ENCODE results near the gene ETV2. TPM values are rescaled to one million over a fixed set of nuclear protein-coding genes. Genes with fewer than 3 reads are reported as not detected.

ETV2 gene
- total and polyA plus RNA-seq, 2 of the 4 experiments (the other 2 are of a cell fraction) = 1.2 TPM; not detected in 1

DNA sequence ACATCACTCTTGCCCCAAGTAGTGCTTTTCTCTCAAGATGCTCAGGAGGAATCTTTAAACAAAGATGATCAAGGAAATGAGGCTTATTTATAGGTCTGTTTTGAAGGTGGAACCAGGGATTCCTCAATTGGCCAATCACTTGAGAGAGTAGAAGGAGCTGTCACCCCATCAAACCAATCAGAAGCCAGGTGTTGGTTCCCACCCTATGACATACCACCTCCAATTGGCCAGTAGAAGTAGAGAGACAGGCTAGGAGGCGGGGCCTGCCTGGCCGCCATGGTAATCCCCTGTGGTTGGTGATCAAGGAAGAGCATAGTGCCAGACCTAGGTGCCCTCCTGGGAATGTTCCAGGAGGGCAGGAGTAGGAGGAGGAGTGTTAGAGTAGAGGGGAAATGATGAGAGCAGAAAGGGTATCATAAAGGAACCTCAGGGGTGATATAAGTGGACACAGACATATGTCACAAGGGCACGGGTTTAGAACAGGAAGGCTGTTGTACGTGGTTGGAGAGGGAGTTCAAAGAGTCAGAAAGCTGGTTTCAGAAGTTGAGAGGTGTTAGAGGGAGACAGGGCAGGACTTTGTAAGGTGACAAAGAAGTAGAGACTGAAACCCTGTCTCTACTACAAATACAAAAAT is 45.1 kb upstream of the ETV2 start:
- Histone ChIP-seq H3K27me3 (ENCODE audit: control insufficient read depth, insufficient read depth, low read length) (0 out of 2 replicates have a peak, but pooled peaks cover 2% of the 10 kb centered on the region), H2AFZ (replicated peaks; ENCODE audit: low read length, poor library complexity) (no peak overlapping the region), H3K9me1 (ENCODE audit: insufficient read depth, low read length) (no peaks in the 10 kb centered on the region), H3K9me3 (ENCODE audit: control insufficient read depth, insufficient read depth, low read length) (no peaks in the 10 kb centered on the region), H3K27ac (ENCODE audit: insufficient read depth, low read length) (no peak overlapping the region), H3K18ac (ENCODE audit: low read depth, low read length) (no peak overlapping the region), H2BK5ac (ENCODE audit: low read depth, low read length, poor library complexity, severe bottlenecking) (no peak overlapping the region), H3K56ac (ENCODE audit: extremely low read depth, insufficient read depth, low read length) (no peak overlapping the region), H4K5ac (ENCODE audit: low read depth, low read length) (no peak overlapping the region), H3K23ac (ENCODE audit: low read depth, low read length) (no peak overlapping the region), H3K14ac (replicated peaks; ENCODE audit: low read depth, low read length) (no peak overlapping the region), H2AK9ac (replicated peaks; ENCODE audit: low read depth, low read length, poor library complexity) (no peak overlapping the region), H4K8ac (ENCODE audit: low read depth in 2 of 2, low read length in 2 of 2) (no peak overlapping the region), H3K9ac (ENCODE audit: low read depth, low read length) (no peak overlapping the region), H2BK15ac (ENCODE audit: low read depth, low read length) (no peak overlapping the region), H4K91ac (ENCODE audit: insufficient read depth, low read depth, low read length) (no peak overlapping the region), H3K79me1 (ENCODE audit: low read depth in 1 of 2, low read length in 2 of 2) (no peaks in the 10 kb centered on the region), H2BK120ac (ENCODE audit: low read depth, low read length) (no peak overlapping the region), H2AK5ac (ENCODE audit: low read depth, low read length) (no peak overlapping the region), H3K4ac (ENCODE audit: low read depth, low read length) (no peak overlapping the region), H3K36me3 (ENCODE audit: control insufficient read depth, insufficient read depth, low read length) (no peaks in the 10 kb centered on the region), H4K20me1 (ENCODE audit: insufficient read depth, low read length) (no peaks in the 10 kb centered on the region), H3K4me1 (ENCODE audit: control insufficient read depth, insufficient read depth, low read length) (no peaks in the 10 kb centered on the region), H3K4me2 (ENCODE audit: low read depth, low read length) (no peak overlapping the region), H2BK20ac (ENCODE audit: low read depth, low read length) (no peak overlapping the region), H3K4me3 (ENCODE audit: insufficient read depth, low read depth, low read length) (no peak overlapping the region)
- no CpG with 5 or more reads among the region's 4 CpGs for WGBS, 2 experiments (ENCODE audit: extremely low coverage in 2 of 2, insufficient read length in 1 of 2)
- DNase-seq = no peak
- BruUV-seq (replicated peaks) = no TSS peak
- dilution Hi-C loops (cut with HindIII; ENCODE audit: low sequenced_read_pairs, unreplicated experiment) = no loop called here
- intact Hi-C loops (cut with micrococcal nuclease) = no loop called here
- no peak for TF ChIP-seq BHLHE40 (IDR thresholded peaks at IDR 0.05; ENCODE audit: low read depth, low read length)
- no peak for TF ChIP-seq NFE2L2 (IDR thresholded peaks at IDR 0.05; ENCODE audit: low read depth, low read length)
- TF ChIP-seq, protein P1, sequence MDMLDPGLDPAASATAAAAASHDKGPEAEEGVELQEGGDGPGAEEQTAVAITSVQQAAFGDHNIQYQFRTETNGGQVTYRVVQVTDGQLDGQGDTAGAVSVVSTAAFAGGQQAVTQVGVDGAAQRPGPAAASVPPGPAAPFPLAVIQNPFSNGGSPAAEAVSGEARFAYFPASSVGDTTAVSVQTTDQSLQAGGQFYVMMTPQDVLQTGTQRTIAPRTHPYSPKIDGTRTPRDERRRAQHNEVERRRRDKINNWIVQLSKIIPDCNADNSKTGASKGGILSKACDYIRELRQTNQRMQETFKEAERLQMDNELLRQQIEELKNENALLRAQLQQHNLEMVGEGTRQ (IDR thresholded peaks at IDR 0.05; ENCODE audit: low read depth, low read length) = no peak
- no peak for ATAC-seq (ENCODE audit: low read depth)
- CTCF ChIA-PET = no interaction called here
- in situ Hi-C loops (cut with MboI; ENCODE audit: low sequenced_read_pairs) = loop anchor here (25.0 kb wide), 1 partner anchor 259 kb away; the partner anchor contains the start of genes CD22 and FFAR1
- POLR2A ChIA-PET (ENCODE audit: unreplicated experiment) = no interaction called here
